ENCODE measurements around the gene CCT4. TPM values are rescaled to one million over a fixed set of nuclear protein-coding genes. Genes with fewer than 3 reads are reported as not detected.

CCT4 gene
- total and polyA plus RNA-seq, 2 experiments from 2014 or later: 333 to 343 TPM

DNA sequence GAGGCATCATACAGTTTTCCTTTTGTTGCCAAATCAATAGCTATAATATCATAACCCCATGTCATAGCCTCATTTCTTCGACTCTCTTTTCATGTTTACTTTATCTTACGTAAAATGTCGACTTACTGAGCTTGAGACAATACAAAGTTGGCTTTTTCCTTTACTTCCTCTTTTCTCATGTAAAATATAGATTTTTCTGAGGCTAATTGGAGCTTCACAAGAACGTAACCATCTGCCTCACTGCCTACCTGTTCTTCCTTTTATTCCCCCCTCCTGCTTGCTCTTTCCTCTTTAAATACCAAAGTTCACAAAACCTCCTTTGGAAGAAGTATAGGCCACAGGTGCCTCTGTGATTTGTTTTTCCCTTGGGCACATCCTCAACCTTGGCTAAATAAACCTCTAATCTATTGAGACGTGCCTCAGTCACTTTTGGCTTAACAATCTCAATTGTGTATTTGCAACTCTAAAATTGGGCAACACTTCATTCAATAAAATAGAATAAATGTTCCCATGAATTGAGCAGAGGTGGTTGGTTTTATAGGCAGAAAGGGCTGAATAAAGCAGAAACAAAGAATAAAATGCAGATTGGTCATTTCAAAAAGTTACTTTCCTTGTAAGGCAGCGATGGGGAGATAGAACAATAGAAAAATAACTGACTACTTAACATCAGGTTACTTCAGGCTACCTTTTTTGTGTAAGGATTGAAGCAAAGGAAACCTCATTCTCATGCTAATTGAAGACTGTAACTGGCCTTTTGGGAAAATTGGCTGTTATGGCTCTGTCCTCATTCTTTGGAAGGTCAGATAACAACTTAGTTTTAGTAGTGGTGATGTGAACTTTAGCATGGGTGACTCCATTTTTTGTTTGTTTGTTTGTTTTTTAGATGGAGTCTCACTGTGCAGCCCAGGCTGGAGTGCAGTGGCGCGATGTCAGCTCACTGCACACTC is 38.3 kb upstream of the CCT4 start:
- Histone ChIP-seq H3K4me2 (no peak overlapping the region), H3K27me3 (ENCODE audit: insufficient read depth) (no peaks in the 10 kb centered on the region), H3K4me1 (ENCODE audit: insufficient read depth) (peaks cover 11% of the 10 kb centered on the region; the same call in 1 of the 2 replicates), H3K4me3 (no peak overlapping the region), H3K79me2 (replicated peaks; ENCODE audit: insufficient read depth) (no peaks in the 10 kb centered on the region), H3K36me3 (ENCODE audit: insufficient read depth) (no peaks in the 10 kb centered on the region), H3F3A (replicated peaks; ENCODE audit: low read depth) (no peaks in the 10 kb centered on the region), H4K20me1 (replicated peaks; ENCODE audit: insufficient read depth) (no peaks in the 10 kb centered on the region), H3K9me2 (ENCODE audit: insufficient read depth) (peaks cover 3% of the 10 kb centered on the region; the same call in 1 of the 2 replicates), H2AFZ (no peak overlapping the region), H3K27ac (ENCODE audit: low read depth) (peak overlapping the region; percentile 82)
- H3K9me3 Mint-ChIP-seq: peaks cover 14% of the 10 kb centered on the region; the same call in 2 of the 3 replicates
- peaks cover 9% of the 10 kb centered on the region for H3K27me3 Mint-ChIP-seq (ENCODE audit: insufficient read depth, low read depth, poor library complexity)
- TF ChIP-seq NANOG (IDR thresholded peaks at IDR 0.05; ENCODE audit: borderline replicate concordance) (peak; percentile 44; the same call in 1 of the 2 replicates), POLR2AphosphoS5 (IDR thresholded peaks at IDR 0.05; ENCODE audit: low read depth) (no peak), ZNF114 (CRISPR knock-in tag; IDR thresholded peaks at IDR 0.05) (no peak)
- ATAC-seq (peak; percentile 55), DNase-seq (ENCODE audit: low spot score) (peak; percentile 61)
- peak overlapping the region; percentile 8; the same call in 1 of the 2 replicates for H3K27ac Mint-ChIP-seq
- no peak overlapping the region for H3K4me3 Mint-ChIP-seq
- H3K4me1 Mint-ChIP-seq: peaks cover 27% of the 10 kb centered on the region
- peaks cover 17% of the 10 kb centered on the region for H3K36me3 Mint-ChIP-seq (ENCODE audit: low read depth)

DNA sequence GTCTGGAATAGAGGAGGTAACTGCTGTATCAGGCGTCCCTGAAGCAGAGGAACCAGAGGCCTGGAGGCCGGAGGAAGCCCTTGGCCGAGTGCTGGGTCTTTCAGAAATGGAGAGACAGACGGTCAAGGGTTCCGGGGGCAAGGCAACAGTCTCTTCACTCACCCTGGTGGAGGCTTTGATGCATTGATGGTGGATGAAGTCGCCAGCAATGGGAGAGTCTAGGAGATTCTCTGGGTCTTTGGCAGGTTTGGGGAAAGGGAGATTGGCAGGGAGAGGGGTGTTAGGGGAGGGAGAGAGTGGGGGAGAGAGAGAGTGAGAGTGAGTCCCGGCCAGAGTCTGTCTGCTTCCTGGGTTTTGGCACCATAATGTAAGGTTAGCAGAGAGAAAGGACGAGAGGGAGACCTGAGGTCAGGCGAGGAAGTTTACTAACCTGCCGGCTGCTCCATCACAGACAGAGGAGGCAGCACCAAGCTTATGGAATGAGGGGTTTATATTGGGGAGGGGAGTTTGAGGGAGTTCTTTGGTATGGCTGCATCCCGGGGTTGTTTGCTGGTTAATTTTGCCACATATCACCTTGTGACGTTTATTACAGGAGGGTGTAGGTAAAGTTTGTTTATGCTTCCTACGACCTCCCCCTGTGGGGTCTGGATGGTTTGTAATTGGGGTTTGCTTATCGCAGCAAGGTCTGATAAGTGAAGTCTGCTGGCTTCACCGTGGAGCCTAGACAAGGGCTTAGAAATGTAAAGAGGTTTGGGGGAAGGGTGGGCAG is 36.6 kb upstream of the CCT4 start:
- no peak overlapping the region for H3K4me3 Mint-ChIP-seq
- Histone ChIP-seq H3K9me2 (ENCODE audit: insufficient read depth) (peaks cover 3% of the 10 kb centered on the region; the same call in 1 of the 2 replicates), H2AFZ (no peak overlapping the region), H3F3A (replicated peaks; ENCODE audit: low read depth) (no peaks in the 10 kb centered on the region), H3K79me2 (replicated peaks; ENCODE audit: insufficient read depth) (no peaks in the 10 kb centered on the region), H3K27me3 (ENCODE audit: insufficient read depth) (no peaks in the 10 kb centered on the region), H3K27ac (ENCODE audit: low read depth) (no peak overlapping the region), H3K4me3 (no peak overlapping the region), H3K4me1 (ENCODE audit: insufficient read depth) (peaks cover 11% of the 10 kb centered on the region; the same call in 1 of the 2 replicates), H4K20me1 (replicated peaks; ENCODE audit: insufficient read depth) (no peaks in the 10 kb centered on the region), H3K4me2 (no peak overlapping the region), H3K36me3 (ENCODE audit: insufficient read depth) (no peaks in the 10 kb centered on the region)
- no peak for TF ChIP-seq ZNF114 (CRISPR knock-in tag; IDR thresholded peaks at IDR 0.05)
- TF ChIP-seq, protein P1, sequence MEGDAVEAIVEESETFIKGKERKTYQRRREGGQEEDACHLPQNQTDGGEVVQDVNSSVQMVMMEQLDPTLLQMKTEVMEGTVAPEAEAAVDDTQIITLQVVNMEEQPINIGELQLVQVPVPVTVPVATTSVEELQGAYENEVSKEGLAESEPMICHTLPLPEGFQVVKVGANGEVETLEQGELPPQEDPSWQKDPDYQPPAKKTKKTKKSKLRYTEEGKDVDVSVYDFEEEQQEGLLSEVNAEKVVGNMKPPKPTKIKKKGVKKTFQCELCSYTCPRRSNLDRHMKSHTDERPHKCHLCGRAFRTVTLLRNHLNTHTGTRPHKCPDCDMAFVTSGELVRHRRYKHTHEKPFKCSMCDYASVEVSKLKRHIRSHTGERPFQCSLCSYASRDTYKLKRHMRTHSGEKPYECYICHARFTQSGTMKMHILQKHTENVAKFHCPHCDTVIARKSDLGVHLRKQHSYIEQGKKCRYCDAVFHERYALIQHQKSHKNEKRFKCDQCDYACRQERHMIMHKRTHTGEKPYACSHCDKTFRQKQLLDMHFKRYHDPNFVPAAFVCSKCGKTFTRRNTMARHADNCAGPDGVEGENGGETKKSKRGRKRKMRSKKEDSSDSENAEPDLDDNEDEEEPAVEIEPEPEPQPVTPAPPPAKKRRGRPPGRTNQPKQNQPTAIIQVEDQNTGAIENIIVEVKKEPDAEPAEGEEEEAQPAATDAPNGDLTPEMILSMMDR (conservative IDR thresholded peaks at IDR 0.05; ENCODE audit: low read depth in 2 of 2): peak in 1 of 2 experiments; percentile 32; a peak in 1 of 4 replicates
- no peak for TF ChIP-seq STAT1 (IDR thresholded peaks at IDR 0.05; ENCODE audit: unreplicated experiment)
- peak overlapping the region; percentile 61; the same call in 1 of the 2 replicates for H3K27ac Mint-ChIP-seq
- DNase-seq (ENCODE audit: low spot score): peak; percentile 41
- peaks cover 13% of the 10 kb centered on the region for H3K27me3 Mint-ChIP-seq (ENCODE audit: insufficient read depth, low read depth, poor library complexity)
- H3K9me3 Mint-ChIP-seq: peaks cover 14% of the 10 kb centered on the region; the same call in 2 of the 3 replicates
- H3K4me1 Mint-ChIP-seq: peaks cover 27% of the 10 kb centered on the region
- peaks cover 17% of the 10 kb centered on the region for H3K36me3 Mint-ChIP-seq (ENCODE audit: low read depth)
- peak; percentile 55 for ATAC-seq

Data from GM23338 (cell line).